GM18507 (cell line): ENCODE measurements around the gene POTEM.
"Not testable (repeated sequence)": the region's sequence is repeated elsewhere in the genome, so short reads cannot be mapped to it uniquely, and the experiment has no call there.

ENCODE experiments used
- DNase-seq: peaks from one replicate; pipeline ENCODE4 v3.0.0; 2011; ENCODE audit warnings: low read depth; ENCODE audit not compliant: insufficient read length; ENCODE audit errors: extremely low spot score
- FAIRE-seq: peaks from 2 replicates; lab custom pipeline; 2011; peaks lifted over from hg19 to GRCh38; lab: Jason Lieb, UNC

The POTEM gene

DNA sequence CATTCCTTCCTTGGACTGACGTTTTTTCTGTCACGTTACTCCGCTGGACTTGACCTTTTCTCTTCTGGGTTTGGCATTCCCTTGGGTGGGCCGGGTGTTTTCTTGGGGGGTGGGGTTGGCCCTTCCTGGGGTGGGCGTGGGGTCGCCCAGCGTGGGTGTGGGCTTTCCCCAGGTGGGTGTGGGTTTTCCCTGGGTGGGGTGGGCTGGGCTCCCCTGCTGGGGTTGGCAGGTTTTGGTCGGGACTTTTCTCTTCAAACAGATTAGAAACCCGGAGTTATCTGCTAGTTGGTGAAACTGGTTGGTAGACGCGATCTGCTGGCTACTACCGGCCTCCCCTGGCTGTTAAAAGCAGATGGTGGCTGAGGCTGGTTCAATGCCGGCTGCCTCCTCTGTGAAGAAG, at the start of gene POTEM:
POTEM (plus strand) TSS at position 301 of the 400 bp plus-strand sequence; CDS start at position 353, 52 bp downstream.
- not testable (repeated sequence) for FAIRE-seq, DNase-seq

DNA sequence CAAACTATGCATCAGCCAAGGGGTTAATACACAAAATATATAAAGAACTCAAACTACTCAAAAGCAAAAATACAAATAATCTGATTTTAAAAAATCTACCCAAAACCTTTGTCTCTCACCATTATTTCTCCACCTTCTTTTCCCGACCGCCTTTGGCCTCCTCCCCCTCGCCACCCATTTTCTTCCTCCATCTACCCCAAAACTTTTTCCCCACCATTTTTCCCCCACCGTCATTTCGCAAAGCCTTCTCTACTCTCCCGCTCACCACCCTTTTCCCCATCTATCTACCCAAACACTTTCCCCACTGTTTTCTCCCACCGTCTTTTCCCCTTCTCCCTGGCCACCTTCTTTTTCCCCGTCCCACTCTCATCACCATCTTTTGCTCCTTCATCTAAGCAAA, 48.9 kb upstream of the POTEM start:
- not testable (repeated sequence) for DNase-seq, FAIRE-seq

DNA sequence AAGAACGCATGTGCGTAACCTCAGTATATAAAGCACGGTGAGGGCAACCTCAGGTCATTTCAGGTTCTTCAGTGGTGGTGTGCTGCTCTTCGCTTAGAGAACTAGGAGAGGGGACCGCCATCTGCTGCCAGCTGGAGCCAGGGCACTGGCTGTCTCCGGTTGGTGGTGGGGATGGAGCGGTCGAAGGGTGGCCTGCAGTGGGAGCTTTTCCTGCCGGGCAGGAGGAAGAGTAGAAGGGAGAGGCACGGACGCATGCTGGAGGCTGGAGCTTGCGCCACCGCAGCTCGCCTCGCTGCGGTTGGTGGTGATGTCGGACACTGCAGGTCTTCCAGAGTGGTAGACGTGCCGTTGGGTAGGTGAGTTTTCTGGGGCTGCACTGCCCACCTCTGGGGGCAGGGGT, 47.2 kb upstream of the POTEM start:
- not testable (repeated sequence) for FAIRE-seq, DNase-seq

GRCh38 chr14:18921055-18921701, 46.1 kb upstream of the POTEM start:
- FAIRE-seq, DNase-seq: not testable (repeated sequence)

DNA sequence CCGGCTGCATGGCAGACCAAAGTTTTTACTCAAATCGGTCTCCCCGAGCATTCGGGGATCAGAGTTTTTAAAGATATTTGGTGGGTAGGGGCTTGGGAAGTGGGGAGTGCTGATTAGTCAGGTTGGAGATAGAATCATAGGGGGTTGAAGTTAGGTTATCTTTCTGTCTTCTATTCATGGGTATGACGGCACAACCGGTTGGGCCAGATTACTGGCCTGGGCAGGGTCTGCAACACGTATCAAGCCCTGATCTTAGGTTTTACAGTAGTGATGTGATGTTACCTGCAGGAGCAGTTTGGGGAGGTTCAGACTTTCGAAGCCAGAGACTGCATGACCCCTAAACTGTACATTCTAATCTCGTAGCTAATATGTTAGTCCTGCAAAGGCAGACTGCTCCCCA, 30.4 kb upstream of the POTEM start:
- FAIRE-seq, DNase-seq: not testable (repeated sequence)

DNA sequence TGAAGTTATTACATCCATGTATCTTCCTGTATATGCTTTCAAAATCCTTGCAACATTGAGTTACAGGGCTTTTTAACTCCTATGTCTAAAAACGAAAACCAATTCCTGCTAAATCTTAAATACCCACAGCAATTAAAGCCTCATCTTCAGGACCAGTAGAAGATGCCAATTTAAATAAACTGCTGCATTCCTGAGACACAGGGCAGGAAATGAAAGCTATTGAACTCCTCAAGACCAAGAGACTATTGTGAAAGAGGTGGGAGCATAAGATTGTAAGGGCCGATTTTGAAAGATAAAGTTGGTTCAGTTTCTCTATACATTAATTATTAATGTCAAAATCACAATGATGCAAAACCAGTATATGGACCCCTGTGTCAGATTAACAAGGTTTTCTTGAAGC, 28.5 kb upstream of the POTEM start:
- DNase-seq, FAIRE-seq: not testable (repeated sequence)

DNA sequence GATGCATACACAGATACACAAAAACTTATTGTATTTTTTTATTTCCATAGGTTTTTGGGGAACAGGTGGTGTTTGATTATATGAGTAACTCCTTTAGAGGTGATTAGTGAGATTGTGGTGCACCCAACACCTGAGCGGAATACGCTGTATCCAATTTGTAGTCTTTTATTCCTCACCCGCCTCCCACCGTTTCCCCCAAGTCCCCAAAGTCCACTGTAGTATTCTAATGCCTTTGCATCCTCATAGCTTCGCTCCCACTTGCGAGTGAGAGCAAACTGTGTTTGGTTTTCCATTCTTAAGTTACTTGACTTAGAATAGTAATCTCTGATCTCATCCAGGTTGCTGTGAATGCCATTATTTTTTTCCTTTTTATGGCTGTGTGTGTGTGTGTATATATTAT, 17.3 kb upstream of the POTEM start:
- DNase-seq, FAIRE-seq: not testable (repeated sequence)

DNA sequence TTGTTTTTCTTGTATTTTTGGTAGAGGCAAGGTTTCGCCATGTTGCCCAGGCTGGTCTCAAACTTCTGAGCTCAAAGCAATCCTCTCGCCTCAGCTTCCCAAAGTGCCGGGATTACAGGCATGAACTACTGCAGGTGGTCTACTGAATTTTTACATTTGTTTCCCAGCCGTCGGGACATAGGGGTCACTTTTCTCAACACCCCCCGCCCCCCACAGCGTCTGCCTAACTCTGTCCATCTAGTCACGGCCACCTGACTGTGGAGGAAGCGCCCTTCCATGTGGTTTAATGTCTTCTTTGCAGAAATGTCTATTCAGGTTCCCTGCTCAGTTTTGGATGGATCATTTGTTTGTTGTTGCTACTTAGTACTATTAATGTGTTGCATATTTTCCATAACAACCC, 14.1 kb upstream of the POTEM start:
- FAIRE-seq: not testable (repeated sequence)

GRCh38 chr14:18955816-18956215, 11.4 kb upstream of the POTEM start:
- DNase-seq, FAIRE-seq: not testable (repeated sequence)

More for the DNA sequence above, 14.1 kb upstream of the POTEM start:
- DNase-seq: not testable (repeated sequence)

- FAIRE-seq: not testable (repeated sequence)
Observed at GRCh38 chr14:18961576-18961975, 5.7 kb upstream of the POTEM start.

GRCh38 chr14:18962143-18962542, 5.1 kb upstream of the POTEM start:
- FAIRE-seq, DNase-seq: not testable (repeated sequence)

More at GRCh38 chr14:18961576-18961975, 5.7 kb upstream of the POTEM start:
- DNase-seq: not testable (repeated sequence)

DNA sequence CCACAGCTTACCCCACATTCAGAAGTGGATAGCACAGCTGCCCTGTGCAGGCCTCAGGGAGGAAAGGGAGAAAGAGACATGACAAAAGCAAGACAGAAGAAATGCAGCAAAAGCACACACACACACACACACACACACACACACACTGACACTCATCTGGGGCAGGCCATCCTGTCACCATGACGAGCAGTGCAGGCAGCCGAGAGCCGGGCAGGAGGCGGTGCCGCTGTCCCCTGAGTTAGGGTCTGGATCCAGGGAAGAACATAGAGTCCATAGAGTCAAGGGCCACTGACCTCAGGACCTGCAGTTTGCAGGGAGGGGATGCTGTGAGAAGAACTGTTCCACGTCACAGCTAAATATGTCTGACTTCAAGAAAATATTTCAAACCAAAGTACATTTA, 4.0 kb upstream of the POTEM start:
- FAIRE-seq, DNase-seq: not testable (repeated sequence)

- not testable (repeated sequence) for FAIRE-seq, DNase-seq
Observed at GRCh38 chr14:18964878-18965277, 2.4 kb upstream of the POTEM start.

DNA sequence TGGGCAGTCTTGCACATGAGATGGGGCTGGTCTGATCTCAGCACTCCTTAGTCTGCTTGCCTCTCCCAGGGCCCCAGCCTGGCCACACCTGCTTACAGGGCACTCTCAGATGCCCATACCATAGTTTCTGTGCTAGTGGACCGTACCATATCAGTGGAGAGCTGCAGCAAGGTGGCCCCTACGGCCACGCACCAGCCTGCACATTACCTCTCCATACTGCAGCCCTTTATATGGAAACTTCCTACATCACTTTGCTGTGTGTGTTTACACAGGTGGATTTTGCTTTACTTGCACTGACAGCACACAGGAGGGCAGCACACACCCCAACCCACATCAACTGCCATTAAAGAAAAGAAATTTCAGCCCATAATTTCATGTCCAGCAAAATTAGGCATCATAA, 35.3 kb downstream of the POTEM start:
- DNase-seq, FAIRE-seq: not testable (repeated sequence)

- DNase-seq, FAIRE-seq: not testable (repeated sequence)
Observed at GRCh38 chr14:19006490-19006889, 39.3 kb downstream of the POTEM start.

DNA sequence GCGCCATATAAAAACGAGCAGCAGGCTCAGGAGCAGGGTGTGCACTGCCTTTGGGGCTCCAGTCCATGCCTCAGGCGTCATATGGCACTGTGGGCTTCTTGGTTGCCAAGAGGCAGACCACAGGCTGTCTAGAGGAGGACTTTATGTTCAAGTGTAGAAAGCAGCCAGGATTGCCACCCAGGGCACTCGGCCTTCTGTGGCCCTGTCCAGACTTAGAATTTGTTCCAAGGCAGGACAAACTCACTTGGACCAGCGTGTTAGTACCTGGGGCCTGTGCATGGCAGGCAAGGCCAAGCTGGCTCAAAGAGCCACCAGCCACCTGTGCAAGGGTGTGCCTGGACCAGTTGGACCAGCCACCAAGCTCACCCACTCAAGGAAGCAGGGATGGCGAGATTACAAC, 40.4 kb downstream of the POTEM start:
- FAIRE-seq, DNase-seq: not testable (repeated sequence)

GRCh38 chr14:19011029-19011428, 43.8 kb downstream of the POTEM start:
- not testable (repeated sequence) for DNase-seq, FAIRE-seq

- not testable (repeated sequence) for DNase-seq, FAIRE-seq
Observed at GRCh38 chr14:19011703-19012102, 44.5 kb downstream of the POTEM start.

DNA sequence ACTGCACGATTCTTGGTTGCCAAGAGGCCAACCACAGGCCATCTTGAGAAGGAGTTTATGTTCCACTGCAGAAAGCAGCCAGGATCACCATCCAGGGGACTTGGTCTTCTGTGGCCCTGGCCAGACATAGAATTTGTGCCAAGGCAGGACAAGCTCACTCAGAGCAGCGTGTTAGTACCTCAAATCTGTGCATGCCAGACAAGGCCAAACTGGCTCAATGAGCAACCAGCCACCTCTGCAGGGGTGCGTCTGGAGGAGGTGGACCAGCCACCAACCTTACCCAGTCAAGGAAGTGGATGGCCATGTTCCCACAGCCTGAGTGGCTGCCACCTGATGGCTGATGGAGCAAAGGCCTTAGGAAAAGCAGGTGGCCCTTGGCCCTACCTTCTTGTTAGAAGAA, 48.0 kb downstream of the POTEM start:
- DNase-seq, FAIRE-seq: not testable (repeated sequence)

DNA sequence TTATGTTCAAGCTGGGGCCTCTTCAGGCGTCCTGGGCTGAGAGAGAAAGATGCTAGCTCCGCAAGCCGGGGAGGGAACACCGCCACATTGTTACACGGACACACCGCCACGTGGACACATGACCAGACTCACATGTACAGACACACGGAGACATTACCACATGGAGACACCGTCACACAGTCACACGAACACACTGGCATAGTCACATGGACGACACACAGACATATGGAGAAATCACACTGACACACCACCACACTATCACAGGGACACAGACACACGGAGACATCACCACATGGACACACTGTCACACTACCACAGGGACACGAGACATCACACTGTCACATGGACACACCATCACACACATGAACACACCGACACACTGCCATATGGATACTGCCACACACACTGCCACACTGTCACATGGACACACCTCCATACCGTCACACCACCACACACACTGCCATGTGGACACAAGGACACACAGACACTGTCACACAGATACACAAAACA, 57.9 kb downstream of the POTEM start:
- FAIRE-seq, DNase-seq: not testable (repeated sequence)
